Upper lobe of left lung (tissue), 6 donors: ENCODE results near the gene IRF6. TPM values are rescaled to one million over a fixed set of nuclear protein-coding genes. Genes with fewer than 3 reads are reported as not detected.

Experiments used
- ATAC-seq, 2 donors: fragments of 200-7000 bp; cut with Tn5 transposase; one replicate each; pipeline ENCODE4 v1.9.1; 2022; ENCODE audit warnings: mild to moderate bottlenecking in 2 of 2, moderate library complexity in 2 of 2; ENCODE audit not compliant: low FRiP score in 2 of 2
- DNase-seq, 2 donors: peaks; one replicate each; pipeline ENCODE4 v3.0.0-alpha.2; 2019 to 2020
- H3K27ac ChIP-seq, 4 donors: fragments of 200-600 bp; sonication (generic); one replicate each; pipeline ENCODE4 v1.5.1; 2016 to 2019
- H3K27me3 ChIP-seq, 4 donors: fragments of 200-600 bp; sonication (generic); one replicate each; pipeline ENCODE4 v1.5.1; 2017 to 2019
- H3K36me3 ChIP-seq, 4 donors: fragments of 200-600 bp; sonication (generic); one replicate each; pipeline ENCODE4 v1.5.1; 2016 to 2019
- H3K4me1 ChIP-seq, 4 donors: fragments of 200-600 bp; sonication (generic); one replicate each; pipeline ENCODE4 v1.5.1; 2018 to 2019
- H3K4me3 ChIP-seq, 4 donors: fragments of 200-600 bp; sonication (generic); one replicate each; pipeline ENCODE4 v1.5.1; 2017 to 2019; ENCODE audit warnings: mild to moderate bottlenecking in 2 of 4, moderate library complexity in 1 of 4
- H3K9me3 ChIP-seq, 4 donors: fragments of 200-600 bp; sonication (generic); one replicate each; pipeline ENCODE4 v1.5.1; 2018 to 2019
- EP300 ChIP-seq, 4 donors: sonication (generic); formaldehyde crosslinking; IDR thresholded peaks; one replicate each; pipeline ENCODE4 v1.5.1; 2017; ENCODE audit warnings: antibody characterized with exemption in 4 of 4, control low read depth in 2 of 4
- POLR2A ChIP-seq, 4 donors: fragments of 450-650 bp; IDR thresholded peaks; one replicate each; pipeline ENCODE4 v1.5.1; 2016 to 2017; ENCODE audit warnings: antibody characterized with exemption in 4 of 4, mild to moderate bottlenecking in 2 of 4
- POLR2AphosphoS5 ChIP-seq, 2 donors: sonication (generic); formaldehyde crosslinking; IDR thresholded peaks; one replicate each; pipeline ENCODE4 v1.5.1; 2017; ENCODE audit warnings: antibody characterized with exemption in 2 of 2
- WGBS, 2 donors: methylation state at CpG; one replicate each; pipeline ENCODE4 v1.1.5; 2017 to 2018; 5-methylcytosine and 5-hydroxymethylcytosine counted together
- total RNA-seq, 6 donors: library from RNA; depleted of rRNA in 4 of 6; stranded (reverse); fragments of >200 nt in 4 of 6; gene quantifications; one replicate each; pipeline versions ENCODE4 v1.1.0 to v1.2.1, GENCODE V29; 2016 to 2021
- TF ChIP-seq, protein P1 (sequence below), 6 experiments: fragments of 450-650 bp in 4 of 6; fragments of 200-600 bp in 2 of 6; sonication (generic) in 2 of 6; IDR thresholded peaks; one replicate each; pipeline ENCODE4 v1.5.1; 2016 to 2019; ENCODE audit warnings: antibody characterized with exemption in 6 of 6
- donor health status: DM: no; HTN: no; CAD: no; lungs with moderate emphysema.
- donor health status: DM: no; HTN: yes; CAD: no; lungs with severe emphysema.

The IRF6 gene
- total RNA-seq, 6 donors from 2014 or later = 11.5 to 36.3 (median 20.0) TPM

DNA sequence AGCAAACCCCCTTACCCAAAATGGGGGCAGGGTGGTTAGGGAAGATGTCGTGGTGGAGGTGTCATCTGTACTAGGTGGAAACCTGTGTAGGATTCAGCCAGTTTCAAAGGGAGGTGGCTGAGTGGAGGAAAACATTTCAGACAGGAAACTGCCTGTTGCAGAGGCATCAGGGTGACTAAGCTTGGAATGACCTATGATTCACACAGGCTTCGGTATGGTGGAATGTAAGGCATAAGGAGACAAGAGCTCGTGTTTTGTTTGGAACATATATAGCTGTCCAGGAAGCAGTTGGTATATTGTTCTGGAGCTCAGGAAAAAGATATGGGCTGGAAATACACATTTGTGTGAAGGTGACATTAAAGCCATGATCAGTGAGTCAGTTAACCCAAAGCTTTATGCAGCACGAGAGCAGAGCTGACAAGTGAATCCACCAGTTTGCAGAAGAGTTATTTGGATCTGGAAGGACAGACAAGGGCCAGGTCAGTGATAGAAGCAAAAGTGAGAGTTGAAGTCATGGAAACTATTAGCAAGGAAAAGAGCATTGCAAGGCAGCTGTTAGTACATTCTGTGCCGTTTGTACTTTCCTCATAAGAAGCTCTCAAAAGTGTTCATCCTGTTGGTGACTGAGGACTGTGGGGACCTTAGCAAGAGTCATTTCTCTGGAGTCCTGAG is 34.1 kb upstream of the IRF6 start:
- Histone ChIP-seq H3K4me3 (no peak overlapping the region), H3K27me3 (no peaks in the 10 kb centered on the region), H3K4me1 (no peaks in the 10 kb centered on the region), H3K36me3 (peaks cover 13 to 99% (median 80%) of the 10 kb centered on the region in 4 donors), H3K9me3 (no peaks in the 10 kb centered on the region), H3K27ac (no peak overlapping the region)
- DNase-seq (no peak), ATAC-seq (no peak)
- WGBS, 2 donors = 65 to 68% methylated on average over 5 of the region's 5 CpGs
- TF ChIP-seq POLR2A (IDR thresholded peaks at IDR 0.05) = no peak
- no peak for TF ChIP-seq POLR2AphosphoS5 (IDR thresholded peaks at IDR 0.05)
- TF ChIP-seq, protein P1, sequence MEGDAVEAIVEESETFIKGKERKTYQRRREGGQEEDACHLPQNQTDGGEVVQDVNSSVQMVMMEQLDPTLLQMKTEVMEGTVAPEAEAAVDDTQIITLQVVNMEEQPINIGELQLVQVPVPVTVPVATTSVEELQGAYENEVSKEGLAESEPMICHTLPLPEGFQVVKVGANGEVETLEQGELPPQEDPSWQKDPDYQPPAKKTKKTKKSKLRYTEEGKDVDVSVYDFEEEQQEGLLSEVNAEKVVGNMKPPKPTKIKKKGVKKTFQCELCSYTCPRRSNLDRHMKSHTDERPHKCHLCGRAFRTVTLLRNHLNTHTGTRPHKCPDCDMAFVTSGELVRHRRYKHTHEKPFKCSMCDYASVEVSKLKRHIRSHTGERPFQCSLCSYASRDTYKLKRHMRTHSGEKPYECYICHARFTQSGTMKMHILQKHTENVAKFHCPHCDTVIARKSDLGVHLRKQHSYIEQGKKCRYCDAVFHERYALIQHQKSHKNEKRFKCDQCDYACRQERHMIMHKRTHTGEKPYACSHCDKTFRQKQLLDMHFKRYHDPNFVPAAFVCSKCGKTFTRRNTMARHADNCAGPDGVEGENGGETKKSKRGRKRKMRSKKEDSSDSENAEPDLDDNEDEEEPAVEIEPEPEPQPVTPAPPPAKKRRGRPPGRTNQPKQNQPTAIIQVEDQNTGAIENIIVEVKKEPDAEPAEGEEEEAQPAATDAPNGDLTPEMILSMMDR (IDR thresholded peaks at IDR 0.05) = no peak
- TF ChIP-seq EP300 (IDR thresholded peaks at IDR 0.05) = no peak

DNA sequence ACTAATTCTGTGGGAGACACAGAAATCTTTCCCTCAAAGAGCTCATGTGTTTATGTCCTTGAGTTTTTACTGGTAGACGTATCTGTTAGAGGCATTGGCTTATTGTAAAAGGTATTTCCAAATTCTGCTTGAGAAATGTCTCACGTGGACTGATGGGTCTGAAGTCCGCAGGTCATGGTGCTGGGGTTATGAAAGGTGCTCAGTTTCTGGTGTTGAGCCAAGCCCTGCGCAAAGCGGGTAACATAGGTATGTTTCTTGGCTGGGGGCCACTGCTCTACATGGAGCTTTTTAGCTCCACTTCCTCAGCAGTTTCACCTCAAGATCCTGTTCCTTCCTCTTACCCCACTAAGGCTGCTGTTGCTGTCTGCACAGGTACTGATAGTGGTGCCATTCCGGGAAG is 32.6 kb upstream of the IRF6 start:
- H3K4me3 ChIP-seq = no peak overlapping the region
- no peak for ATAC-seq
- 63 to 83% methylated on average over 6 of the region's 6 CpGs for WGBS, 2 donors
- DNase-seq = peak in 1 of 2 donors; percentile 72
- peaks cover 18 to 100% (median 83%) of the 10 kb centered on the region in 4 donors for H3K36me3 ChIP-seq
- no peaks in the 10 kb centered on the region for H3K9me3 ChIP-seq
- H3K4me1 ChIP-seq = no peaks in the 10 kb centered on the region
- H3K27ac ChIP-seq = no peak overlapping the region
- TF ChIP-seq POLR2AphosphoS5 (IDR thresholded peaks at IDR 0.05) (no peak), POLR2A (IDR thresholded peaks at IDR 0.05) (no peak), EP300 (IDR thresholded peaks at IDR 0.05) (no peak)
- TF ChIP-seq, protein P1 (IDR thresholded peaks at IDR 0.05) = no peak
- H3K27me3 ChIP-seq = no peaks in the 10 kb centered on the region

DNA sequence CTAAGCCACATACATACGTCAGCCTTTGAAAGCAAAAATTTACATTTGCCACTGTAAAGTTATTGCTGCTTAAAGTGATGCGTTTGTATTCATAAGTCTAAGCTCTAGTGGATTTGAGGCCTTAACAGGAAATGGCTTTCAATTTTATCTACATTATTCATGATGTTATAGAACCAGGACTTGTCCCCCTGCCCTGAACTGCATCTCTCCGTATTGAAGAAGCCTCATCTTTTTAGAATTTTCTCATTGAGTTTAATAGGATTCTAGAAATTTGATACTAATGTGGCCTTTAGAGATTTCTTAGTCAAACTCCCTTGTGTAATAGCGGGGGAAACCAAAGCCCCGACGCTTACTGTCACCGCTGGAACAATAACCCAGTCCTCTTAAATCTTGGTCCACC is 31.7 kb upstream of the IRF6 start:
- H3K27ac ChIP-seq = no peak overlapping the region
- ATAC-seq (no peak), DNase-seq (no peak)
- no peak overlapping the region for H3K4me3 ChIP-seq
- H3K9me3 ChIP-seq = no peaks in the 10 kb centered on the region
- H3K36me3 ChIP-seq = peaks cover 13 to 100% (median 82%) of the 10 kb centered on the region in 4 donors
- 95 to 97% methylated on average over 7 of the region's 7 CpGs for WGBS, 2 donors
- no peaks in the 10 kb centered on the region for H3K4me1 ChIP-seq
- TF ChIP-seq, protein P1 (IDR thresholded peaks at IDR 0.05) = no peak
- TF ChIP-seq EP300 (IDR thresholded peaks at IDR 0.05) (no peak), POLR2A (IDR thresholded peaks at IDR 0.05) (no peak), POLR2AphosphoS5 (IDR thresholded peaks at IDR 0.05) (no peak)
- H3K27me3 ChIP-seq = no peaks in the 10 kb centered on the region

DNA sequence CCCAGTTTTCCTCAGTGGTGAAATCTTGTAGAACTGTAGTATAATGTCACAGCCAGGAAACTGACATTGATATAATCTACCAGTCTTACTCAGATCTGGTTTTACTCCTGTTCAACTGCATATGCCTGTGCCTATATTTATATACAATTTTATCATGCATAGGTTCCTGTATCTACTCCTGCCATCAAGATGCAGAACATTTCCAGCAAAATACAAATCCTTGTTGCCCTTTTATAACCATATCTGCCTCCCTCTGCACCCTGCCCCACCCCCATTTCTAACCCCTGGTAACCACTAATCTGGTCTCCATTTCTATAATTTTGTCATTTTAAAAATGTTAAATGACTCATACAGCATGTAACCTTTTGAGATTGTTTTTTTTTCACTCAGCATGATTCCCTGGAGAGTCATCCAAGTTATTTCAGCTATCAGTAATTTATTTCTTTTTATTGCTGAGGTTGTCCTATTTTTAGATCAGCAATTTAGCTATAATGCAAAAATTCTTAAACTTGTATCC is 29.9 kb upstream of the IRF6 start:
- H3K36me3 ChIP-seq = peaks cover 24 to 98% (median 75%) of the 10 kb centered on the region in 4 donors
- DNase-seq (no peak), ATAC-seq (no peak)
- H3K4me1 ChIP-seq = no peaks in the 10 kb centered on the region
- H3K27me3 ChIP-seq = no peaks in the 10 kb centered on the region
- TF ChIP-seq POLR2AphosphoS5 (IDR thresholded peaks at IDR 0.05) (no peak), EP300 (IDR thresholded peaks at IDR 0.05) (no peak), POLR2A (IDR thresholded peaks at IDR 0.05) (no peak)
- TF ChIP-seq, protein P1 (IDR thresholded peaks at IDR 0.05) = no peak
- H3K27ac ChIP-seq = no peak overlapping the region
- no peaks in the 10 kb centered on the region for H3K9me3 ChIP-seq
- H3K4me3 ChIP-seq = no peak overlapping the region

DNA sequence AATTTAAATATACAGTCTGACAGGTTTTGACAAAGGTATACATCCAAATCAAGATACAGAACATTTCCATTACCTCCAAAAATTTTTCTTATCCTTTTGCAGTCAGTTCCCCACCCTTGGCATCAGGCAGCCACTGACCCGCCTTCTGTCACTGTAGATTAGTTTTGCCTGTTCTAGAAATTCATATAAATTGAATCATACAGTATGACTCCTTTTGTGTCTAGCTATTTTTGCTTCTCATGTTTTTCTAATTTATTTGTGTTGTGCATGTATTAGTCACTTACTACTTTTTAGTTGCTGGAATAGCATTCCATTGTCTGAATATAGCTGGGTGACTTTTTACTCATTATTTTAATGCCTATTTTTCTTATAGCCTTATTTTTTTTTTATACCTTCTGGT is 25.7 kb upstream of the IRF6 start:
- WGBS, 2 donors = 84 to 98% methylated on average over 1 of the region's 1 CpG
- H3K36me3 ChIP-seq = peaks cover 24 to 58% (median 40%) of the 10 kb centered on the region in 4 donors

More for the DNA sequence above, 25.7 kb upstream of the IRF6 start:
- DNase-seq (no peak), ATAC-seq (no peak)
- no peak overlapping the region for H3K4me3 ChIP-seq
- peaks cover 7 to 18% (median 11%) of the 10 kb centered on the region in 4 donors for H3K4me1 ChIP-seq
- H3K27me3 ChIP-seq = no peaks in the 10 kb centered on the region
- no peaks in the 10 kb centered on the region for H3K9me3 ChIP-seq
- TF ChIP-seq, protein P1 (IDR thresholded peaks at IDR 0.05) = no peak
- TF ChIP-seq POLR2A (IDR thresholded peaks at IDR 0.05) = no peak
- TF ChIP-seq POLR2AphosphoS5 (IDR thresholded peaks at IDR 0.05) = no peak
- no peak for TF ChIP-seq EP300 (IDR thresholded peaks at IDR 0.05)
- no peak overlapping the region for H3K27ac ChIP-seq
